ENCODE data around the gene MEF2C.
"Not testable (repeated sequence)": the region's sequence is repeated elsewhere in the genome, so short reads cannot be mapped to it uniquely, and the experiment has no call there.

MEF2C gene

DNA sequence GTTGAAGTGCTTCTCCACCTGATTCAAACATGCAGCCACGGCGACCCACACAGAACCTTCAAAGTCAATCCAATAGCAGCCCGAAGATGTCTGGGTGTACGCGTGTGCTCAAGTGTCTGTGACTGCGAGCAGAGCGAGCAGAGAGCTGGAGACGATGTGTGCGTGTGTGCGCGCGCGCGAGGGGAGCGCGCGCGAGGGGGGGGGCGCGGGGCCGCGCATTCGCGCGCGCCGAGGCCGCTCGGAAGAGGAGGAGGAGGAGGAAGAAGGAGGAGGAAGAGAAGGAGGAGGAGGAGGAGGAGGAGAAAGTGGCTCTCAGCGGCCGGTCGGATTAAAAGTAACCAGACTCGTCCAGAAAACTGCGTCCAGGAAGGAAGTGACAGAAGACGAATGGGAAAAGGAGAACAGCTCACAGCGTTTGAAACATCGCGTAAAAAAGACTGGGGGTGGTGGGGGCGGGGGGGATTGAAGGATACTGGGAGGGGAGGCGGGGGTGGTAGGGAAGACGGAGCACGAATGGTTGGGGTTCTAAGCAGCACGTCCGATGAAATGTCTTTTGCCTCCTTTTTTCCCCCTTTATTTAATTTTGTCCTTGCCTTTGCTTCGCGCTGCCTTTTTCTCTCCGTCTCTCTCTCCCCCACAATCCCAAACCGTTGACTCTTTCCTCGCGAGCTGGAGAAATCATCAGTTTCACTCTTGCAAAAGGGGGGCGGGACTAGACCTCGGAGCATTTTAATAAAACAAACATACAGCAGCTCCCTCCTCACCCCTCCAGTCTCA, at the start of gene MEF2C:
Gene MEF2C (minus strand): TSS at position 126 of the 777 bp plus-strand sequence. CDS start 59,396 bp downstream, outside the sequence.
- DNase-seq = no peak

DNA sequence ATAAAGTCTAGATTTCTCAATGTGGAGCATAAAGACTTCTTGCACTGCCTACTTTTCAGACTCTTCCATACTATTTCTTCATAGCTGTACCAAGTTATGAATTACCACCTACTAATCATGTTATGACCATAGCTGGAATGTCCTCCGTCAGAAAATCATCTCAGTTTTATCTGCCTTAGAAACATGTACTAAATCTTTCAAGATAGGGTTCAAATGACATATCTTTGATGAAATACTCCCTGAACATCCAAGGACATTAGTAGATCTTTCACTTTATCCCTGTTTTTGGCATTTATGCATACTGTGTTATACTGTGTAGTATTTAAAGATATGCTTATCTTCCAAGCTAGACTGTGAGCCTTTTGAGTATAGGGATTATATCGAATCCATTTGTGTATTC, 49.6 kb upstream of the MEF2C start:
- DNase-seq = no peak

DNA sequence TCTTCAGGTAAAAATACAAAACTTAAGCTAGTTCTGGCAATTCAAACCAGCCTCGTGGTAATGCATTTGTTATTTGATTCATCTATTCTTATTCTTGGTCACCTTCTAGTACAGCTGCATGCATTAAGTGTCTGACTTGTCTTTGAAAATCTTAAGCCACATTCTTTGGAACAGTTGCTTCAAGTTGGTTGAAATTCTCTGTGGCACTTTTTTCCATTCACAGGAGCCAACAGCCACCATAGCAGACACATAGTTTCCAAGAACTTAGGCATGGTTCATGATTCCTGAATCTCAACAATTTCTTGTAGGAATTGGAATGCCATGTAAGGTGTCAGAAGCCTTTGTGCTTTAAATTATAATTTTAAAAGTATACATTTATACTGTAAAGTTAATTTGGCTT, 47.4 kb upstream of the MEF2C start:
- no peak for DNase-seq

DNA sequence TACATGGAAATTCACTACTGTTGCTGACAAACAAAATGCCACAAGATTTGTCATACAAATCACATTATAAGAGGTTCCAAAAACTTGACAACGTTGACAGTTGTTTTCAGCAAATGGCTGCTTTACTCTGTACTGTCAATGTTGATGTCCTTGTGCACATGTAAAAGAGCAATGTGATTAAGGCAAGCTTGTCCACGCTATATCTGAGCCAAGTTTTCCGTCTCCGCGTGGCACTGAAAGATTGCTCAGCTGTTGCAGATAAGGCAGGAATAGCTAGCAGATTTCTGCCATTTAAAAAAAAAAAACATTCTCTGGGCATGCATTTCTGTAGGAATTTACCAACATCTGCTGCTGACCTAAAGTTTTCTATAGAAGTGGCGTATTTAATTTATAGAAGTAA, 46.4 kb upstream of the MEF2C start:
- DNase-seq = no peak

DNA sequence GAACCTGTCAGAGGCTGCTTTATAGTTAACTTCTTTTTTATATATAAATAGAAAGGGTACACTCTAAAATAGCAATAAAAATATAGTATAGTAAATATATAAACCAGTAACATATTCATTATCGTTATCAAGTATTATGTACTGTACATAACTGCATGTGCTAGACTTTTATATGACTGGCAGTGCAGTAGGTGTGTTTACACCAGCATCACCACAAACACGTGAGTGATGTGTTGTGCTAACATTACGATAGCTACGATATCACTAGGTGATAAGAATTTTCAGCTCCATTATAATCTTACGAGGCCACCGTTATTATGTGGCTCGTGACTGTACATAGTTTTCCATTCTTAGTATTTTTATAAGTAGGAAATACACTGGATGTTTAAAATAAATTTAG, 43.8 kb upstream of the MEF2C start:
- DNase-seq = no peak

DNA sequence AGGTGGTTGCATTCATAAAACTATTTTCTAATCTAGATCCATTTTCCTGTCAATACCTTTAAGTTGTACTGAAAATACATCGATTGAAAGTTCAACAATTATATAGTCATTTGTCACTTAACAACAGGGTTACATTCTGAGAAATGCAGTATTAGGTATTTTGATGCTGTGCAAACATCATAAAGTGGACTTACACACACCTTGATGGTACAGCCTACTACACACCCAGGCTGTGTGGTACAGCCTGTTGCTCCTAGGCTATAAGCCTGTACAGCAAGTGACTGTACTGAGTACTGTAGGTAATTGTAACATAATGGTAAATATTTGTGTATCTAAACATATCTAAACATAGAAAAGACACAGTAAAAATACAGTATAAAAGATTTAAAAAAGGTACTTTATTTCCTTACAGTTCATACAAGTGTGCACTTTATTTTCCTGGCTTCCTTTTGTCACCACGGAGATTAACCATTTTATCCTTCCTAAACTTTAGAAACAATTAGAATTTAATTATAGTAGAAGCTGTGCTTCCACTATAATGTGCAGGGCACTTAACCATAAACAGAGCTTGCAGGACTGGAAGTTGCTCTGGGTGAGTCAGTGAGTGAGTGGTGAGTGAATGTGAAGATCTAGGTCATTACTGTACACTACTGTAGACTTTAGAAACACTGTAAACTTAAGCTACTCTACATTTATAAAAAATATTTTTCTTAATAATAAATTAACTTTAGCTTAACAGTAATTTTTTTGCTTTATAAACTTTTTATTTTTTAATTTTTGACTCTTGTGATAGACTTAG, 42.9 kb upstream of the MEF2C start:
- no peak for DNase-seq

DNA sequence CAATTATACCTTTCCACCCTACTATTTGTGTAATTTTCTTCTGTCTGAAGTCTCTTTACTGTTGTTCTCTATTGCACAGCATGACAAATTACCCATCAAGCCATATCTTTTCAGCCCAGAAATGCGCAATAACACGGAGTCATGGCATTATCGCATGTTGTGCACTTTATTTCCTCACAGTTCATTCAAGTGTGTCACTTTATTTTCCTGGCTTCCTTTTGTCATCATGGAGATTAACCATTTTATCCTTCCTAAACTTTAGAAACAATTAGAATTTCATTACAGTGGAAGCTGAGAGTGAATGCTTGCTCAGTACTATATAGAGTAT, 41.3 kb upstream of the MEF2C start:
- DNase-seq = no peak

DNA sequence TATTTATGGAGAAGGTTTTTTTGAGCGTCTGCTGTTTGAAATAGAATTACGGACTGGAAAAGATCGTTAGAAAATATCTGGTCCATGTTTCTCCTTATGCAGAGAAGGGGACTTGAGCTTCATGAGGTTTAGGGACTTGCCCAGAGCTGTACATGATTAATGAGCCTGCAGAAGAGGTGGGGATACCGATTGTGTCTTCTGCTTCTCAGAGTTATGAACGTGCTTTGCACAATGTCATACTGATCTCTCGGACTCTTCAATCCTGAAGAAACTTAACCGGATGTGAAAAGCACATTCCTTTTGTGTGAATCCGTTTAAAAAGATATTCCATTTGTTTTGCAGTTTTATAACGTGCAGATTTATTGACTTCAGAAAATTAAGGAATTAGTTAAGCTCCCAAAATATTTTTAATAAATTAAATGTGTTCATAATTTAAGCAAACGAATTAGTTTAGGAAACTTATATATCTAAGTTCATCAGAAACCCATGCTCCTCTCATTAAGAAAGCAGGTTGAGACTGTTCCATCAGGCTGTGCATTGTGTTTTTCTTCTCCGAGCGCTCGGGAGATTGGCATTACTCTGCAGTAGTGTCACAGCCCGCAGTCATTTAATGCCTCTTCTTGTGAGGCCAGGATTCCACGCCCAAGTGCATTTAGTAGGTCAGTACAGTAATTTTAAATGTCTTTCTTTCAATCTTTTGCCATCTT, 40.8 kb upstream of the MEF2C start:
- DNase-seq = no peak

DNA sequence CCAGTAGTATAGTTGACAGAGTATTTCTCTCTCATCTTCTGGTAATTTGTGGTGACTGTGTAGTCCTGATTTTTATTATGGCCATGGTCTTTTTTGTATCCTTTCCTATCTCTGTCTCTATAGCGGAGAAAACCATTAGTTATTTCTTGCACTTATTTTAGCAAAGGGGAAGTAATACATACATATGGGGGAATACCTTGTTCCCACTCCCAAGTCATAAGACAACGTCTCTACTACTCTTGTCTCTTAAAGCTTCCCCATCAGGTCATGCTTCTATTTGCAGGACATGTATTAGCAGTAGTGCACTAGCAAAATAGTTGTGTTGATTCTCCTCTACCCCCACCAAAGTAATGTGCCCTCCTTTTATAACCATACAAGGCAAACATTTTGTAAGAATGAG, 29.8 kb upstream of the MEF2C start:
- not testable (repeated sequence) for DNase-seq

DNA sequence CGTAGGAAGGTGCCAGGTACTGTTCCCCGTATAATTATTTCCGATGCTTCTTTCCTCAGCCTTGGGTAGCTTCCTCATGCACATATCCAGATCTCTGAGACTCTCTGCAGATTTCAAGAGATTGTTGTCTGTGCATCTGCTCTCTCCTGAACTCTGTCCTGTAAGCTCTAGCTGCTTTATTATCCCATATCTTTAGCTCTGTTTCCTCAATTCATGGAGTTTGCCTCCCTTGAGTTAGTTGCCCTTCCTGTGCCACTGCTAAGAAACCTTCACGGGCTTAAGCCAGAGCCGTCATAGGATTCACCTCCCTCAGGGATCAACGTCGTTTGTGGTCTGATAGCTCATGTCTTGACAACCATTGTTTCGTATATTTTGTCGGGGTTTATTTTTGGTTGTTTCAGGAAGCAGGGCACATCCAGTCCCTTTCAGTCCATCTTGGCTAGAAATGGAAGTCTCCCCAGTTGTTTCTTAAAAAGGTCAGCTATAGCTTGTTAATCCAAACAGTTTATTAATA, 28.1 kb upstream of the MEF2C start:
- DNase-seq = not testable (repeated sequence)

DNA sequence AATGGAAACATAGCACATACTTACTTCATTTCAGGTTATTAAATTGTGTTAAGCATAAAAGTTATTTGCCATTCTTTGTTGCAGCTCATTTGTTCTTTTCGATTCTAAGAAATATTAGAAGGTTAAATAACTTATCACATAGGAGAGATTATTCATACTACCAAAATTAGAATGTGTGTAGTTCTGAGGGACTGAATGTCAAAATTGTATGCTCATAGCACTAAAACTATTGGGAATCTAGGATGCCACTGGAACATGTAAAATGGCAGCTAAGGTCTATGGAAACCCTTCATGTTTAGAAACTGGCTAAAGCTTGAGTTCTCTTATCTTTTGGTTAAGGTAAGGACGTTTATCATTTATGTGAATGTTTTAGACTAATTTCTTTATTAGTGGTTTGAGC, 21.5 kb upstream of the MEF2C start:
- not testable (repeated sequence) for DNase-seq

DNA sequence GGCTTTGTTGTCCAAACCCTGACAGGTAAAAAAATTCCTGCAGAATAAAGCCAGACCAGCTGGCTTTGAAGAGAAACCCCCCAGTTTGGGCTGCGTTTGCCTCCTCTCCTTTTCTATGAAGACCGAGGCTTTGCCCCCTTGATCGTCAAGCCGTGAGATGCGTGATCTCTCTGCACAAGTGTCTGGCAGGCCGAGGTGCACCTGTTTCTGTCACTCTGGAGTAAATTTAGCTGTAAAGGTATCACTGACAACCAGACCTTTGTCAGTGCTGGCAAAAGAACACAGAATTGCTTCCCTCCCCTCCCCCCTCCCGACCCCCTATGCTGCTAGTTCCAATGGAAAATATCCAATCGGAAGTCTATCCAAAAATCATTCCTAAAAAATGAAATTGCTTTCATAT, 21.0 kb upstream of the MEF2C start:
- not testable (repeated sequence) for DNase-seq

DNA sequence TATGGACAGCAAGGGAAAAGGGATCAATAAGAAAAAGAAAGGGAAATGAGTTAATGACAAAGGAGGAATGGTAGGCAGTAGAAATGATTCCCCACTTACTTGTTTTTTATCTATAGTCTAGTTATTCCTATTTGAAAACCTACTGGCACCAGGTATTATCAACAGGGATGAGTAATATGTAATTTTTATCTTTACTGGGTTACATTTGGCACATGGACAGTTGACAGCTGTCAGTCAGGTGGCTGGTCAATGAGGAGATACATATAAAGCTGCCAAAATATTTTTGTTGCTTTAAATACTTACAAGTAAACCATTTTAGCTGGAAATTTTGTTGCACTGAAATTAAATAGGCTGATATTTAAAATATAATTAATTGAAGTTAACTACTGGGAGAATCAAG, 18.1 kb upstream of the MEF2C start:
- not testable (repeated sequence) for DNase-seq

DNA sequence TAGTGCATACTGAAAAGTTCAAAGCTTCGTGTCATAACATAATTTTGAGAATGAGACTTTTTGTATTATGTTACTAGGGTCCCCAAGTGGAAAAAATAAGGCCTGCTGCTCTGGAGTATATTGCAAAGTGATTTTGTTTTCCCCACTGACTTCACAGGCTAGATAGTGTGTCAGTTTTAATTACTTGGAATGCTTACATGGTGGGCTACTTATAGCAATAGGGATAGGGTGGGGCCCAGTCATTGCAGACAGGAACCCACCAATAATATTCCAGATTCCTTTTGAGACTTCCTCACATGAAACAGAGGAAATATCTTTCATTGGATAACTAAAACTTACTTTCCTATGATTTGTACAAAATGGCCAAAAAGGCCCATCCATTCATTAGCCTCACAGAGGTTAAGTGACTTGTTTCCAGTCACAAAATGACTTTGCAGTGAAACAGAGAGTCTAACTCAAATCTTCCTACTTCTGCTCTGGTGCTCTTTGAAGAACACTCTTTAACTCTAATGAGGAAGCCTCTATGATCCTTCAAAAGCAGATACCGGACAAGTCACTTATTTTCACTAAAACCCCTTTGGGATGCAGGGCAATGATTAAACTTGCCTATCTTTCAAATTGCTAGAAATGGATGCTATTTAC, 16.2 kb upstream of the MEF2C start:
- no peak for DNase-seq

DNA sequence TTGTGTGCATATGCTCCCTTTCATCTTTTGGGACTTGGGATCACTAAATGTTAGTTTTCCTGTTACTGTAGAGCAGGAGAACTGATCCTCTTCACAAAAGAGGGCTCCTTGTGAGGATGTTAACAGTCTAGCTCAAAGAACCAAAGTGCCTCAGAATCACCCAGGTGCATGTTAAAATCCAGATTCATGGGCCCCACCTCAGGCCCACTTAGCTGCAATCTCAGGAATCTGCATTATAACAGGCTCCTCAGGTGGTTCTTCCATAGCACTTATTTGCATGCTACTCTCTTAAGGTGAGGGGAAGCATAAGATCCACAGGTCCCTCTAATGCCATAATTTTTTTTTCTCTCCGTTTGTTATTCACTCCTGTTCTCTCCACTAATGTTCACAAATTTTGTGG, 14.8 kb upstream of the MEF2C start:
- no peak for DNase-seq

DNA sequence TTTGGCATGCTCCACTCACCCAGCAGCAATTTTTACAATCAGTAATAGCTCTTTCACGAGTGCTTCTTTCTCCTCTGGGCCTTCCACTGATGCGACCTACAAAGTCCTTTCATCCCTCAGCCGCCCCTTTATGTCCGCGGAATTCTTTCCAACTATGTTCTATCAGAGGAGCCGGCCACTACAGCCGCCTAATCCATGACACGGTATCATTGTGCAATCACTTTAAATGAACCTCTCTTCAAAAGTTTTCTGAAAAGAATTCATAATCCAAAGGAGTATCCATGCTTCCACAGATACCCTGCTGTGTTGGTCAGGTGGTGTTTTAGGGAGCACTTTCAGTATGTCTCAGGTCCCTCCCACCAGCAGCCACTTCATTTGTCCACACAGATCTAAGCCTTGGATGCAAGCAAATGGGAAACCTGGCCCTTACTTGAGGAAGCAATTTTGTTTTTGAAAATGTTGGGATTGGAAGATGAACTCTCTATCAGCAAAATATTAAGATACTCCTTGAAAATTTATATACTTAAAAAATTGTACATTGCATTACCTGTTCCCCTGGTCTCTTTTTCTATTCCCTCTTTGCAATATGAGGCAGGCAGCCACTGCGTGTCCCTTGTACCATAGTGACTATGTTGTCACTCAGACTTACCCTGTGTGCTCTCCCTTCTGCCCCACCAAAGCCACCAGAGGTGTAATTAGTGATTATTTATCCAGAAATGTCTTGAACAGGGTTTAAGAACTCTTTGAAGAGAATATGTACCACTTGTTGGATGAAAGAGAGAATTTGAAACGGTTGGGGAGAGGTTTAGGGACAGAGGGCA, 12.9 kb upstream of the MEF2C start:
- no peak for DNase-seq

DNA sequence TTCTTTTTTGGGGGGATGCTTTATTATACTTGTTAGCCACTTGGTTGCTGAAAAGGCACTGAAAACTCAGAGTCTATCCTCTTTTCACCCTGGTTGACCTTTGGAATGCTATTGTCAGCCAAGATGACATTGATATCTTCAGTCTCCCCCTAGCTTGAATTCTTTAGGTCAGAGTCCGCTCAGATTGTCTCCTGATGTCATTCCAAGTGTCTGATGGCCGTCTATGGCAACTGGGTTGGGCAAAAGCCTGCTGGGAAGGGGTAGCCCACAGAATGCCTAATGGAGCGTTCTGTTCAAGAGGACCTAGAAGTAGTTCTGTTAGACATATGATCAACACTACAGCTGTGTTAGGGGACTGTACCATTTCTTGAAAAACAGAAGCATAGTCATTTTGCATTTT, 9.7 kb upstream of the MEF2C start:
- no peak for DNase-seq

DNA sequence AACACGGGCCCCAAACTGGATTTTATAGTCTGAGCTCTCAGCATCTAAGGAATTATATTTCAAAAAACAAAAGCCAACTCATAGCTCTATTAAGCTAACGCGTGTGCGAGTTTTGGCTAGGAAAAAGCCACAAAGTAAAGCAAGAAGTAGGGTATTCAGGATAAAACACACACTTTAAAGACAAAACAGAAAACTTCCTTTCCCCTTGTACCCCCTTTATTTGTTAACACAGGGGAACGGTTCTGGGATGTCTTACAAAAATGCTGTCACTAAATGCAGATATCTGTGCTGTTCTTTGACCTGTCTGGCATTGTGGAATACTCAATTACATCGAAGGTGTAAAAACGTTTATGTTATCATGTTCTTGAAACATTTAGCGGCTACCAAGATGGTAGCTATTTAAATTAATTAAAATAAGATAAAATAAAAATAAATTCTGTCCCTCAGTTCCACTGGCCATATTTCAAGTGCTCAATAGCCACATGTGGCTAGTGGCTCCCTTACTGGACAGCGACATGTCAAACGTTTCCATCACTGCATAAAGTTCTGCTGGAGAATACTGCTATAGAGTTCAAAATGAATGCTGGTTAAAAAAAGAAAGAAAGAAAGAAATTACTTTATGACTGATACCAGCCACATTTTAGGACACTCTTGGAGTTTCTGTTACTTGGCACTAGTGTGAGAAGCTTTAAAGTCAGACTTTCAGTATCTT, 7.2 kb upstream of the MEF2C start:
- DNase-seq = no peak

DNA sequence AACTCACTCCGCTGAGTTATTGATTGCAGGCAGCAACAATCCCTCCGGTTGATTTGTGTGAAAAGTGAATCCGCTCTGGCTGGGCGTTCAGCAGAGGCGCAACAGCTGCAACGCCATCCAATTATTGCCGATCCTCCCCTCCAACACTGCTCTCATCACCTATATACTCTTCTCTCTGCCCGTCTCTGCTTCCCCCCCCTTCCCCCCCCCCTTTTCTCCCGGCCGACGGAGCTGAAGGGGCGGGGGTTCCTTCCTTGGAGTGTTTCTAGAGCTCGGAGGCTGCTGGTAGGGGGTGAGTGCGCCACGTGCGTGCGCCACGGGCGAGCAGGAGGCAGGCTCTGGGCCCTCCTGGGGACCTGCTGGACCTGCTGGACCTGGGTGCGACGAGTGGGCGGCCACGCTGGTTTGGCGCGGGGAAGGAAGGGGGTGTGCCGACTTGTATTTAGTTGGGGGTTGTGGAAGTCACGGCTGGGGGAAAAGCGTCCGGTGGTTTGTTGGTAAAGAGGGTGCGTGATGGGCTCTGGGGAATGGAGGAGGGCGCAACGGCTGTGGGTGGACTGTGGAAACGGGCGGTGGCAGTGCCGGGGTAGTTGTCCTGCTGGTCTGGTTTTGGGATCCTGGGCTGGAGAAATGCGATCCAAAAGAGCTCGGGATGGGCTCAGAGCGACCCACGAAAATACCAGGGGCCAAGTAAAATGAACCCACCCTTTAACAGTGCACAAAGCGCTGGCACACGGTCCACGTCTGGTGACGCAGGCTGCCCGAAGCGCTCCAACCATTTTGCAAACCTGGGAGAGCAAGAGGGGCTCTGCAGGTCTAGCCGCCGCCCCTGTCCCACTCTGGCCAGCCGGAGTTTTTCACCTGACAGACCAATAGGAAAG, 6.4 kb upstream of the MEF2C start:
- DNase-seq = no peak

DNA sequence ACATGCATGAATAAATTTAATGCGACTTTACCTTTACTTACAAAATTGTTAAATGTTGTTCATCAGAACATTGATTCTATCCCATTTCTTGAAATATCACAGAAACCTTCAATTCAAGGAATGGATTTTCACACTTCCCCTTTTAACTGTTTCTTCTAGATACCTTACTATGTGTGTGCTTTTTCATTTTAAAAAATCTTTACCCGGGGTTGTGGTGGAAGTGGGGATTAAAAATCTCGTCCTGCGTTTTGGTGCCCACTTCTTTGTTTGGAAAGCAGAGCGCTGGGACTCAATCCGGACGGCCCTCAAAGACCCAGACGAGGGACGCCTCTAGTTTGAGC, 5.8 kb upstream of the MEF2C start:
- no peak for DNase-seq

DNA sequence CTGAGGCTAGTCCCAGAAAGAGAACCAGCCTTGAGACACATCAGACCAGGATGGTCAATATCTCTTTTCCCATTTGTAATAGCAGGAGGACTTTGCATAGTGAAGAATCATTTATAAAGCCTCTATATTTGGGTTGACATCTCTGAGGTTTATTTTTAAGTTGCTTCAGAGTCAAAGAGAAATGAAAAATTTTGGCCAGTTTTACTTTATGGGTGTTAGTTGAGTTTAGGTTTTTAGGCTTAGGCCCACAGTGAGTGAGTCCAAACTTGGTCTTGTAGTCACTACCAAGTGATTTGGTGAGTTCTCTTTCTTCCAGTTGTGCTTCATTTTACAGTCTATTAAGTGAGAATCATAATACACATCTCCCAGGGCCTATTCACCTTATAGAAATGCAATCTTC, 5.3 kb upstream of the MEF2C start:
- no peak for DNase-seq
